HG03066 (cell line): Measurements from ENCODE around the gene ERH.

Experiments
- ATAC-seq: cut with Tn5 transposase; IDR thresholded peaks from one replicate; pipeline ENCODE4 v1.9.1; 2021; ENCODE audit warnings: low read depth; ENCODE audit not compliant: unreplicated experiment

ERH gene

GRCh38 chr14:69358233-69358963 lies 39.7 kb downstream of the ERH start:
- no peak for ATAC-seq

- ATAC-seq, result no peak
These were observed 40.4 kb downstream of the ERH start for GRCh38 chr14:69357544-69358200.

- ATAC-seq, result no peak
These were observed 41.1 kb downstream of the ERH start for GRCh38 chr14:69356903-69357543.

- ATAC-seq, result no peak
These were observed 42.4 kb downstream of the ERH start for GRCh38 chr14:69355607-69356281.

- ATAC-seq, result peak; percentile 18
These were observed 42.9 kb downstream of the ERH start for GRCh38 chr14:69355154-69355597.

- ATAC-seq, result peak; percentile 91
These were observed 43.5 kb downstream of the ERH start for GRCh38 chr14:69354383-69355153.

- ATAC-seq, result no peak
These were observed 44.9 kb downstream of the ERH start for GRCh38 chr14:69353168-69353567.

- no peak for ATAC-seq
These were observed 46.2 kb downstream of the ERH start for GRCh38 chr14:69351911-69352310.

GRCh38 chr14:69351385-69351784 lies 46.7 kb downstream of the ERH start:
- ATAC-seq, result no peak

GRCh38 chr14:69350892-69351291 lies 47.2 kb downstream of the ERH start:
- ATAC-seq, result no peak

- no peak for ATAC-seq
These were observed 48.9 kb downstream of the ERH start for GRCh38 chr14:69349091-69349777.

GRCh38 chr14:69346710-69347109 lies 51.4 kb downstream of the ERH start:
- ATAC-seq, result no peak

- ATAC-seq, result no peak
These were observed 52.7 kb downstream of the ERH start for GRCh38 chr14:69345402-69345801.

GRCh38 chr14:69344171-69344570 lies 53.9 kb downstream of the ERH start:
- no peak for ATAC-seq

- no peak for ATAC-seq
These were observed 55.1 kb downstream of the ERH start for GRCh38 chr14:69342928-69343525.

- no peak for ATAC-seq
These were observed 58.7 kb downstream of the ERH start for GRCh38 chr14:69339426-69339825.

GRCh38 chr14:69337984-69338383 lies 60.1 kb downstream of the ERH start:
- no peak for ATAC-seq

GRCh38 chr14:69335371-69335771 lies 62.7 kb downstream of the ERH start:
- ATAC-seq, result no peak

- no peak for ATAC-seq
These were observed 63.5 kb downstream of the ERH start for GRCh38 chr14:69334576-69334975.
